Sigmoid colon (tissue), 4 donors: Measurements from ENCODE around the gene CLDN15.

ENCODE experiments used
- EP300 ChIP-seq, 4 donors: sonication (generic); formaldehyde crosslinking; IDR thresholded peaks; one replicate each; pipeline ENCODE4 v1.6.1; 2017; ENCODE audit warnings: antibody characterized with exemption in 4 of 4
- POLR2A ChIP-seq, 2 donors: fragments of 450-650 bp; IDR thresholded peaks; one replicate each; pipeline ENCODE4 v1.6.1; 2016; ENCODE audit warnings: antibody characterized with exemption in 2 of 2, mild to moderate bottlenecking in 2 of 2, moderate library complexity in 2 of 2
- TF ChIP-seq, protein P1 (sequence below), 4 experiments: fragments of 450-650 bp in 3 of 4; fragments of 200-600 bp in 1 of 4; IDR thresholded peaks; one replicate each; pipeline ENCODE4 v1.5.1; 2016 to 2019; ENCODE audit warnings: antibody characterized with exemption in 4 of 4, mild to moderate bottlenecking in 3 of 4, moderate library complexity in 2 of 4

DNA sequence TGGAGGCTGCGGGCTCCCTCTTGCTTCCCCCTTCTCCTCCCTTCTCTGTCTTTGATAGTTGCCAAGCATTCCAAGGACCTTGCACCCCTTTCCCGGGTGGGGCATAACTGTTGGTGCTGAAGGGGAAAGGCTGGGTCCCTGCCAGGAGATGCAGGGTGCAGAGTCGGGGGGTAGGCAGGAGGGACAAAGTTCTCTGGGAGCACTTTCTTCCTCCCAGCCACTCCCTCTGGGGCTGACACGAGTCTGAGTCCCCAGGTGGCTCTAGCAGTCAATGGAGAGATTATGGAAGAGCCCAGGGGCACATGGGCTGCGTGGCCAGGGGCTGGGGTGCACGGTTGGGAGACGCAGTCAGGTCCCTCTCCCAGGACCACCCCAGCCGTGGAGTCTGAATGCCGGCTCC lies 2.1 kb downstream of the CLDN15 start:
- TF ChIP-seq POLR2A (IDR thresholded peaks at IDR 0.05), result no peak
- TF ChIP-seq, protein P1, sequence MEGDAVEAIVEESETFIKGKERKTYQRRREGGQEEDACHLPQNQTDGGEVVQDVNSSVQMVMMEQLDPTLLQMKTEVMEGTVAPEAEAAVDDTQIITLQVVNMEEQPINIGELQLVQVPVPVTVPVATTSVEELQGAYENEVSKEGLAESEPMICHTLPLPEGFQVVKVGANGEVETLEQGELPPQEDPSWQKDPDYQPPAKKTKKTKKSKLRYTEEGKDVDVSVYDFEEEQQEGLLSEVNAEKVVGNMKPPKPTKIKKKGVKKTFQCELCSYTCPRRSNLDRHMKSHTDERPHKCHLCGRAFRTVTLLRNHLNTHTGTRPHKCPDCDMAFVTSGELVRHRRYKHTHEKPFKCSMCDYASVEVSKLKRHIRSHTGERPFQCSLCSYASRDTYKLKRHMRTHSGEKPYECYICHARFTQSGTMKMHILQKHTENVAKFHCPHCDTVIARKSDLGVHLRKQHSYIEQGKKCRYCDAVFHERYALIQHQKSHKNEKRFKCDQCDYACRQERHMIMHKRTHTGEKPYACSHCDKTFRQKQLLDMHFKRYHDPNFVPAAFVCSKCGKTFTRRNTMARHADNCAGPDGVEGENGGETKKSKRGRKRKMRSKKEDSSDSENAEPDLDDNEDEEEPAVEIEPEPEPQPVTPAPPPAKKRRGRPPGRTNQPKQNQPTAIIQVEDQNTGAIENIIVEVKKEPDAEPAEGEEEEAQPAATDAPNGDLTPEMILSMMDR (IDR thresholded peaks at IDR 0.05), result no peak
- no peak for TF ChIP-seq EP300 (IDR thresholded peaks at IDR 0.05)
